Heart left ventricle (tissue), 16 donors: ENCODE data around the gene PTPRN2. TPM values are rescaled to one million over a fixed set of nuclear protein-coding genes. Genes with fewer than 3 reads are reported as not detected.
A peak's percentile ranks its signal among the peaks of the same experiment; 100 is the strongest.

Experiments used
- ATAC-seq, 4 donors: fragments of 200-7000 bp; cut with Tn5 transposase; one replicate each; pipeline ENCODE4 v1.9.1; 2020 to 2022; ENCODE audit warnings: moderate library complexity in 4 of 4, mild to moderate bottlenecking in 3 of 4, moderate number of reproducible peaks in 1 of 4
- DNase-seq, 5 donors: peaks; one replicate each; pipeline ENCODE4 v3.0.0-alpha.2; 2020
- H3K27ac ChIP-seq, 12 donors: fragments of 200-600 bp; sonication (generic) in 4 of 12; one replicate each; pipeline versions ENCODE4 v1.5.0 to v1.8.0; 2016 to 2022; ENCODE audit warnings: mild to moderate bottlenecking in 2 of 12
- H3K27me3 ChIP-seq, 9 donors: fragments of 200-600 bp; sonication (generic) in 2 of 9; one replicate each; pipeline versions ENCODE4 v1.5.1 to v1.8.0; 2016 to 2022; ENCODE audit warnings: mild to moderate bottlenecking in 3 of 9
- H3K36me3 ChIP-seq, 9 donors: fragments of 200-600 bp; sonication (generic) in 2 of 9; one replicate each; pipeline versions ENCODE4 v1.5.0 to v1.8.0; 2018 to 2022; ENCODE audit warnings: mild to moderate bottlenecking in 2 of 9
- H3K4me1 ChIP-seq, 12 donors: fragments of 200-600 bp; sonication (generic) in 4 of 12; one replicate each; pipeline versions ENCODE4 v1.5.0 to v1.8.0; 2016 to 2022; ENCODE audit warnings: mild to moderate bottlenecking in 3 of 12
- H3K4me3 ChIP-seq, 12 donors: fragments of 200-600 bp; sonication (generic) in 4 of 12; one replicate each; pipeline versions ENCODE4 v1.5.0 to v1.8.0; 2017 to 2022; ENCODE audit warnings: mild to moderate bottlenecking in 9 of 12, moderate library complexity in 4 of 12
- H3K9me3 ChIP-seq, 12 donors: fragments of 200-600 bp; sonication (generic) in 4 of 12; one replicate each; pipeline versions ENCODE4 v1.5.0 to v1.8.0; 2016 to 2022; ENCODE audit warnings: mild to moderate bottlenecking in 1 of 12
- CTCF ChIP-seq, 12 donors: fragments of 200-600 bp; sonication (generic) in 4 of 12; IDR thresholded peaks; one replicate each; pipeline versions ENCODE4 v1.5.0 to v1.8.0; 2018 to 2022; ENCODE audit warnings: antibody characterized with exemption in 12 of 12, mild to moderate bottlenecking in 5 of 12
- POLR2A ChIP-seq, 2 donors: fragments of 450-650 bp; IDR thresholded peaks; one replicate each; pipeline ENCODE4 v1.6.1; 2017; ENCODE audit warnings: antibody characterized with exemption in 2 of 2, mild to moderate bottlenecking in 2 of 2, moderate library complexity in 2 of 2
- WGBS, 4 donors: extraction: QIAGEN DNeasy Blood & Tissue Kit in 2 of 4; methylation state at CpG; one replicate each; pipeline versions ENCODE4 v1.1.5 to v1.1.7; 2013 to 2018; 5-methylcytosine and 5-hydroxymethylcytosine counted together
- intact Hi-C, 10 donors: fragments of 100-400 bp; cut with DNase I; formaldehyde crosslinking; loops; one replicate each; pipeline versions ENCODE4 v1.11.1 to v1.14.2; 2022
- polyA plus RNA-seq, 2 donors: library from polyadenylated mRNA; stranded (reverse); fragments of 200-250 nt; gene quantifications; one replicate each; pipeline ENCODE4 v1.2.3, GENCODE V29; 2013
- total RNA-seq, 9 donors: library from RNA; depleted of rRNA in 2 of 9; stranded (reverse); fragments of >200 nt in 2 of 9; fragmentation: NEBNext Ultra II Directional in 3 of 9; extraction: Animal tissue kit (Norgen Biotek cat#: 25700) in 3 of 9; gene quantifications; one replicate each; pipeline versions ENCODE4 v1.1.0 to v1.2.4, GENCODE V29; 2016 to 2023
- donor health status: ischemic (EF 13 %, LVEDD 7.1; RV severe dilation, severe dysfunction).
- donor health status: healthy with polysubstance abuse.
- donor health status: DM: no; HTN: yes; CAD: no.
- donor health status: DM: no; HTN: no; CAD: no.
- donor health status: ischemic (EF 25% LVEDD 6.9; RV normal size, moderate dysfunction).
- donor health status: ischemic (EF 25% LVEDD 5.7; RV mildly dilated, moderate dysfunction).
- donor health status: healthy.
- donor health status: DM: yes; HTN: yes; CAD: no.
- donor health status: ischemic (EF 35%, LVEDD 5.7; RV mildly dilated, moderate dysfunction).
- donor health status: nonischemic (EF 11% LVEDD 7.7; RV severe dilation, severe dysfunction).
- donor health status: DM: yes; HTN: yes; CAD: no.
- donor health status: PGD.
- donor health status: ischemic (EF 29% LVEDD 5.4; RV normal size, mild dysfunction).
- donor health status: nonischemic (EF 23%, LVEDD 6.1; RV moderate dilation, normal function).

The PTPRN2 gene
- total and polyA plus RNA-seq, 11 donors, result 0.61 to 2.3 (median 1.3) TPM

- intact Hi-C loops, result no loop called here
- Histone ChIP-seq H3K9me3 (peaks cover 0 to 7% (median 0%) of the 10 kb centered on the region in 12 donors), H3K4me1 (no peaks in the 10 kb centered on the region), H3K4me3 (peak overlapping the region in 1 of 12 donors; percentile 15), H3K27me3 (peaks cover 0 to 10% (median 0%) of the 10 kb centered on the region in 9 donors), H3K36me3 (no peaks in the 10 kb centered on the region), H3K27ac (no peak overlapping the region)
- 65 to 87% (median 77%) methylated on average over 25 to 34 of the region's 34 CpGs for WGBS, 4 donors
- peak in 1 of 5 donors; percentile 1 for DNase-seq
- no peak for ATAC-seq
- TF ChIP-seq POLR2A (IDR thresholded peaks at IDR 0.05) (no peak), CTCF (IDR thresholded peaks at IDR 0.05) (no peak)
Measured at GRCh38 chr7:158252837-158253669, 334.6 kb downstream of the PTPRN2 start.

DNA sequence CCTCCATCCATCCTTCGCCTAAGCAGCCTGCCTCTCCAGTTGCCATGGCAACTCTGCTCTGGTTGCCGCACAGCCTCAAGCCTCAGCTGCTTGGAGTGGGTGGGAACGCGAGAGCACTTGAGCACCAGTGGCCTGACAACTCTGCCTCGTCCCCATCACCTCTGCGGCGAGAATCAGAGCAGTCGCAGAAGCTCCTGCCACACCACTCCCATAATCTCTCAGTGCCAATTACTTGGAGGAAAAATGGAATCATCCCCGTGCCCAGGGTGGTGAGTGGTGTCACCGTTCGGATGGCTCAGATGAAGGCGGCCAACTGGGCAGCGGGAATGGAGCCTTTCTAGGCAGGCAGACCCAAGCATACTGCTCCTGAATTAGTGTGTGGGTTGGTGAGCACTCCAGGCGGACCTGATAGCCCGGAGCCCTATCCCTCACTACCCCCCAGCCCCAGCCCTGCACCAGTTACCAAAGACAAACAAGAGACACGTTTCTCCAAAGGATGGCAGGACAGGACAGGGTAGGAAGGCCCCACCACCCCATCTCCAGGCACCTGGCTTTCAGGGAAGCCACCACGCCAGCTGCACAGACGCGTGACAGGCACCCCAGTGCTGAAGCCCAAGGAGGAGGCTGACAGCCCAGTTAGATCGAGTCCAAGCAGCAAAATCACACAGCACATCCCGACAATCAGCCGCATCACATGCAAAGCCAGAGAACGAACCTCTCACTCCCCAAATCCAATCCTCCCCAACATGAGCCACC lies 335.4 kb downstream of the PTPRN2 start:
- WGBS, 4 donors, result 81 to 86% (median 84%) methylated on average over 23 of the region's 23 CpGs
- H3K27me3 ChIP-seq, result peaks cover 0 to 10% (median 0%) of the 10 kb centered on the region in 9 donors
- H3K4me3 ChIP-seq, result no peak overlapping the region
- ATAC-seq (no peak), DNase-seq (peak in 2 of 5 donors; percentile 1)
- H3K27ac ChIP-seq, result no peak overlapping the region
- H3K9me3 ChIP-seq, result peaks cover 0 to 6% (median 0%) of the 10 kb centered on the region in 12 donors
- TF ChIP-seq CTCF (IDR thresholded peaks at IDR 0.05) (no peak), POLR2A (IDR thresholded peaks at IDR 0.05) (no peak)
- no peaks in the 10 kb centered on the region for H3K36me3 ChIP-seq
- no peaks in the 10 kb centered on the region for H3K4me1 ChIP-seq
- intact Hi-C loops, result no loop called here

GRCh38 chr7:158251061-158251965 lies 336.3 kb downstream of the PTPRN2 start:
- peaks cover 0 to under 1% (median 0%) of the 10 kb centered on the region in 9 donors for H3K27me3 ChIP-seq
- DNase-seq (peak in 1 of 5 donors; percentile 0), ATAC-seq (no peak)
- peaks cover 0 to 6% (median 0%) of the 10 kb centered on the region in 12 donors for H3K9me3 ChIP-seq
- WGBS, 4 donors, result 82 to 86% (median 84%) methylated on average over 17 to 18 of the region's 18 CpGs
- no peak overlapping the region for H3K27ac ChIP-seq
- intact Hi-C loops, result no loop called here
- TF ChIP-seq CTCF (IDR thresholded peaks at IDR 0.05) (no peak), POLR2A (IDR thresholded peaks at IDR 0.05) (no peak)
- no peaks in the 10 kb centered on the region for H3K4me1 ChIP-seq
- no peak overlapping the region for H3K4me3 ChIP-seq
- H3K36me3 ChIP-seq, result no peaks in the 10 kb centered on the region
